ENCODE measurements around the gene SNX15.

SNX15 gene

GRCh38 chr11:65063532-65063931 lies 36.3 kb downstream of the SNX15 start:
- no peak for DNase-seq (ENCODE audit: low read depth)
- H3K4me3 ChIP-seq (ENCODE audit: low read length): no peak overlapping the region
- TF ChIP-seq CTCF (conservative IDR thresholded peaks at IDR 0.05; ENCODE audit: low read length): no peak

GRCh38 chr11:65064847-65065240 lies 37.6 kb downstream of the SNX15 start:
- TF ChIP-seq CTCF (conservative IDR thresholded peaks at IDR 0.05; ENCODE audit: low read length): no peak
- DNase-seq (ENCODE audit: low read depth): no peak
- H3K4me3 ChIP-seq (ENCODE audit: low read length): no peak overlapping the region

GRCh38 chr11:65065851-65066250 lies 38.6 kb downstream of the SNX15 start:
- no peak for TF ChIP-seq CTCF (conservative IDR thresholded peaks at IDR 0.05; ENCODE audit: low read length)
- DNase-seq (ENCODE audit: low read depth): no peak
- H3K4me3 ChIP-seq (ENCODE audit: low read length): no peak overlapping the region

GRCh38 chr11:65066315-65066714 lies 39.1 kb downstream of the SNX15 start:
- H3K4me3 ChIP-seq (ENCODE audit: low read length): no peak overlapping the region
- no peak for DNase-seq (ENCODE audit: low read depth)
- TF ChIP-seq CTCF (conservative IDR thresholded peaks at IDR 0.05; ENCODE audit: low read length): no peak

GRCh38 chr11:65066805-65067291 lies 39.6 kb downstream of the SNX15 start:
- H3K4me3 ChIP-seq (ENCODE audit: low read length): no peak overlapping the region
- DNase-seq (ENCODE audit: low read depth): no peak
- no peak for TF ChIP-seq CTCF (conservative IDR thresholded peaks at IDR 0.05; ENCODE audit: low read length)

GRCh38 chr11:65067446-65067845 lies 40.2 kb downstream of the SNX15 start:
- no peak overlapping the region for H3K4me3 ChIP-seq (ENCODE audit: low read length)
- TF ChIP-seq CTCF (conservative IDR thresholded peaks at IDR 0.05; ENCODE audit: low read length): no peak
- DNase-seq (ENCODE audit: low read depth): no peak

- no peak for DNase-seq (ENCODE audit: low read depth)
- no peak overlapping the region for H3K4me3 ChIP-seq (ENCODE audit: low read length)
These were observed 42.0 kb downstream of the SNX15 start for GRCh38 chr11:65069217-65069616.

More at GRCh38 chr11:65069217-65069616, 42.0 kb downstream of the SNX15 start:
- no peak for TF ChIP-seq CTCF (conservative IDR thresholded peaks at IDR 0.05; ENCODE audit: low read length)

All from AG10803 (cell line).